NCI-H524 (cell line): Measurements from ENCODE around the gene CIBAR2.

Experiments used
- DNase-seq, 2 experiments: peaks; one replicate each; lab custom pipeline; 2025; lab: John Stamatoyannopoulos, UW

Gene CIBAR2

GRCh38 chr16:85083051-85083639 is 29.1 kb downstream of the CIBAR2 start:
- DNase-seq, result no peak

DNA sequence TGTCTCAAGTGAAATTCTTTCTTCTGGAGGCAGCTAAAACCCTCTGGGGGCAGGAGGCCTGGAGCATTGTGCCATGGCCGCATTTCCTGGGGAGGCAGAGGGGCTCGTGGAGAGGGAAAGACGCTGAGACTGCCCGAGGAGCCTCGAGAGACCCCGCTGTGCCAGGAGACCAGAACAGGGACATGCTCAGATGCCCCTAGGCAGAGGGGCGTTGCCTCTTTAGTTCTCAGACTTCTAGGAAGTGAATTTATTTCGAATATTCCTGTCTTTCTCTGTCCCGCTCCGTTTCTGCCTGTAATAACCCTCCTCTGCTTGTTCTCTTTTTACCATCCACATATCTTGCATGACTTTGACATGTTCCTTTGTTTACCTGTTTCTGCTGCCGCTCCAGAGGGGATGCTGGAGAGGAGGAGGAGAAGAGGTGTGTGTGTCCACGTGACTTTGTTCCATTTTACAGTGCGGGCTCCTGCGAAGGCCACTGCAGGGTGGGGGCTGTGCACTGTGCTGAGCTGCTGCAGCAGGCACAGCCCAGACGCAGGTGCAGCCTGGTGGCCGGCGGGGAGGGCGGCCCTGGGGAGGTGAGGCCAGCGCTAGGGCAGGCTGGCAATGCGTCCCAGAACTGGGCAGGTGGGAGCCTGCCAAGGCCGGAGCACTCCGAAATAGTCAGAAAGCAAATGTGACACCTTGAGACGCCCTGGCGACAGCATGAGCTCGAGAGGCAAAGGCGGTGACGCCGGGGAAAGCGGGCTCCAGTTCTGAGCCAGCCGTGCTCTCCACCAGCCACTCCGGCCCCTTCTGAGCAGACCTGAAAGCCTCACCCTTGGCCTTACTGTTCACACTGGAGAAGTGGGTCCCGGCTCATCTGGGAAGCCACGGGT is 29.9 kb downstream of the CIBAR2 start:
- no peak for DNase-seq

DNA sequence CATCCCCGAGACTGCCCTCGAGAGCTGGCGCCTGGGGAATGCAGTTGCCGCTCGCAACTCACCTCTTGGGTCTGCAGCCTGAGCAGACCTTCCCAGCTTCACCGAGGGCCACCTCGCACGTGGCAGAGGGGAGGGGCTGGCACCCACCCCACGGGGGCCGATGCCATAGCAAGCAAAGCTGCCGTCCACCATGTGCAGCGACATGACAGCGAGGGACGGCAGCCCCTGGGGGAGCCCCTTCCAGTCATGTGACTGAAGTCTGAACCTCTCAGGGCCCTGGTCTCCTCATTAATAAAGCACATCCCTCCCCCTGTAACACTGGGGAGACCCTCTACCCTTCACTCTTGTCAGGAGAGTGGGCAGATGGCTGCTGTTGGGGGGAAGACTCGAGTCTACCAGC is 30.5 kb downstream of the CIBAR2 start:
- no peak for DNase-seq

DNA sequence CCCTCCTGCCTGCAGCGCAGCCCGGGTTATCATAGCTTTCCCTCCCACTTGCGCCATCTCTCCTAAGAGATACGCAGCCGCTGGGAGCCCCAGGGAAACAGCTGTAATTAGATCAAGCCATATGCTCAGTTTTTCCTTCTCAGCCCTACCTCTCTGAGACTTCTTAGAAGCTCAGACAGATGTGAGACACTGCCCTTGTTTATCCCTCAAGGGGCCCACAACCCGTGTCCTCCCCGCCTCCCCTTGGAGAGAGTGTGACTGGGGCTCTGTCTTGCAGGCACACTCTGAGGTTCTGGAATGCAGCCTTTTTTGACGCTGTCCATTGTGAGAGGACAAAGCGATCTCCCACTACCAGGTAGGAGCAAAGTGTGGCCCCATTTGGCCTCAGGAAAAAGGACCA is 31.2 kb downstream of the CIBAR2 start:
- peak; percentile 95 to 98 for DNase-seq

DNA sequence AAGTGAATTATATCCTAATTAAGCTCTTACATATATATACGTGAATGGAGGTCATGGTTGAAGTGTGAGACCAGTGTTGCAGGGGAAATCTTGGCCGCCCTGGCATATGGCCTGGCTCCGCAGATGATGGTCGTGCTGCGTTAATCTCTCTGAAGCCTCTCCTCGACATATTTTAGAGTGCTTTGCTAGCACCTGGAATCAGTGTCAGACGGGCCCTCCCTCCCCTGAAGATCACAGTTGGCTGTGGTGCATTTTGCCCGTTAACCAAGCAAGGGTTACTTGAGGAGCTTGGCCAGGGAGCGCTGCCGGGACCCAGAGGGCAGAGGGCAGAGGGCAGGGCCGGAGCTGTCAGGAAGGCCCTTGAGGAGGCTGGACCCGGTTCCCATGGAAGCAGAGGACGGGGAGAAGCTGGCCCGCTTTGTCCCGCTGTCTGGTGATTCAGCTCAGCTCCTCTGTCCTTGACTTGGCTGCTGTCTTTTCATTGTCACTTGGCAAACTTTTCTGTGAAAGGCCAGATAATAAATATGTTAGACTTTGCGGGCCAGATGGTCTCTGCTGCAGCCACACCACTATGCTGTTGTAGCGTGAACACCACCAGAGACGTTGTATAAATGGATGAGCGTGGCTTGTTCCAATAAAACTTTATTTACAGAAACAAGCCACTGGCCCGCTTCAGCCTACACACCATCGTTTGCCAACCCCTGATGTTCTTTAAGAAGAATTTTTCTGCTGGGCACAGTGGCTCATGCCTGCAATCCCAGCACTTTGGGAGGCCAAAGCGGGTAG is 32.3 kb downstream of the CIBAR2 start:
- peak; percentile 95 to 98 for DNase-seq

- DNase-seq, result no peak
These were observed 33.3 kb downstream of the CIBAR2 start for GRCh38 chr16:85078952-85079351.

GRCh38 chr16:85078226-85078625 is 34.0 kb downstream of the CIBAR2 start:
- DNase-seq, result no peak

DNA sequence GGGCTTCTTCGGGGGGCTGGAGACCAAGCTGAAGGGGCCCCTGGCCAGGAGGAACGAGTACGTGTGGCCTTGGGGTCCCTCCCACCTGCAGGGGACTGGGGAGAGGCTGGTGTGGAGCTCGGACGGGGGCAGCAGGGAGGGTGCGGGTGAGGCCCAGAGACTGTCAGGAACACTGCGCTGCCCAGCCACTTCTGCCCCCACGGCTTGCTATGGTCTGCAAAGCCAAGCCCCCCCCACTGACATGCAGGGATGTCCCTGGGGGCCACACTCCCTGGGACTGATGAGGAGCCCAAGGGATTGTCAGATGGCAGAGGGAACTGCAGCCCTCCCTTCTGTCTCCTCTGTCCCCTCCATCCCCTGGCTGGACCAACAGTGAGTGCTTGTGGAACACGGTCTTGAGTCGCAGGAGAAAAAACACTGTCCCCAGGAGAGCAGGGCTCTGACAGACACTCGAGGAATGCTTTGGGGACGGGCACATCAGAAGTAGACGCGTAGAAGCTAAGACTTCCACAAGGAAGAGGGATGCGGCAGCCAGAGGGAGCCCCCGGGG is 34.6 kb downstream of the CIBAR2 start:
- no peak for DNase-seq

DNA sequence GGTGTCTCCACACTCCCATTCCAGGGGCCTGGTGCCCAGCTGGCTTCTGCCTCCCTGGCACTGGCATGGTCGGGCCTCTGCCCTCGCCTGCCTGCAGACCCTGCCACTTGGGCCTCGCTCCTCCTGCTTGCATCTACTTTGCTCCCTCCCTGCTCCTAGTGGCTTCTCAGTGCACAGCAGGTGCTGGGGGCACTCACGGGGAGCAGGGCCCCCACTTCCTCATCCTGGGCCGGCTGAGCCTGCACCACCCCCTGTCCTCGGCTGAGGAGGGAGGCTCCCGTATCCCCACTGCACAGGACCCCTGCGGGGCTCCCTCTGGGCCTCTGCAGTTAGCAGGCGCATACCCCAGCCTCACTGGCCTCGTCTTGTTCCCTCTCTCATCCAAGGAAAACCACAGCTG is 35.2 kb downstream of the CIBAR2 start:
- DNase-seq, result no peak

- DNase-seq, result no peak
These were observed 36.9 kb downstream of the CIBAR2 start for GRCh38 chr16:85075236-85075924.

DNA sequence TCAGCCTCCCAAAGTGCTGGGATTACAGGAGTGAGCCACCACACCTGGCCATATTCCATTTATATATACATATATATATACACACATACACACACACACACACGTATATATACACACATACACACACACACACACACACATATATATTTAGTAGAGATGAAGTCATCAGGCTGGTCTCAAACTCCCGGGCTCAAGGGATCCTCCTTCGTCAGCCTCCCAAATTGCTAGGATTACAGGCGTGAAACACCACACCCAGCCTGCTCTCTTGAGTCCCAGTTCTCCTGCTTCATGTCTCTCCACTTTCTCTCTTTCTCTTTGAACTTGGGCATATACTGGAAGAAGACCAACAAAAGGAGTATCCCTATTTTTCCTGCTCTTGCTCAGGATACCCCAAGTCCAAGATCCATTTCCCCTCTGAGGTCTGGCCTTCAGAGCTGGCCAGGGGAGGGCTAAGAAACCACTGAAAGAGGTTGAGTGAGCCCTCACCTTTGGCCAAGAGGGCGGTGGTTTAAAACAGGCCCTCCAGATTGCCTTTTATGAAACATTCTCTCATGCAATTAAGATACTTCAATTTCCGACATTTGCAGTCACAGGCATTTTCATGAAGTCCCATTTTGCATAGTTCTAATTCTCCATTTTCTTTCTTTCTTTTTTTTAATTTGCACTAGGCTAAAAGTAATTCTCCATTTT is 37.9 kb downstream of the CIBAR2 start:
- no peak for DNase-seq

DNA sequence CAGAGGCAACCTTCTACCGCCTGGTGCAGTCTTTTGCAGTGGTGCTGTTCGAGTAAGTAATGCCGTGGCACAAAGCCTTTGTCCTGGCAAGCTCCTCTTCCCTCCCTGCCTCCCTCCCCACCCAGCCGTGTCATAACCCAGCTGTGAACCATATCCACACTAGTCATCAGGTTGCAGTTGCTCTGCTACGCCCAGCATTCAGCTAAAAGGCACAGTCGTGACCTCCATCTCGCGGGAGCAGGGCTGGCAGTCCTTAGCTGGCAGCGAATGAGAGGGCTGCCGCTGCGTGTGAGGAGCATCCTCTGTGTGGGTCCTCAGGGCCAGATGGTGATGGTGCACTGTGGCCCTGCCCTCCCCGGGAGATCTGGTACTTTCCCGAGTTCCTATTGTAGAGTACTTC is 39.3 kb downstream of the CIBAR2 start:
- peak; percentile 72 to 93 for DNase-seq

DNA sequence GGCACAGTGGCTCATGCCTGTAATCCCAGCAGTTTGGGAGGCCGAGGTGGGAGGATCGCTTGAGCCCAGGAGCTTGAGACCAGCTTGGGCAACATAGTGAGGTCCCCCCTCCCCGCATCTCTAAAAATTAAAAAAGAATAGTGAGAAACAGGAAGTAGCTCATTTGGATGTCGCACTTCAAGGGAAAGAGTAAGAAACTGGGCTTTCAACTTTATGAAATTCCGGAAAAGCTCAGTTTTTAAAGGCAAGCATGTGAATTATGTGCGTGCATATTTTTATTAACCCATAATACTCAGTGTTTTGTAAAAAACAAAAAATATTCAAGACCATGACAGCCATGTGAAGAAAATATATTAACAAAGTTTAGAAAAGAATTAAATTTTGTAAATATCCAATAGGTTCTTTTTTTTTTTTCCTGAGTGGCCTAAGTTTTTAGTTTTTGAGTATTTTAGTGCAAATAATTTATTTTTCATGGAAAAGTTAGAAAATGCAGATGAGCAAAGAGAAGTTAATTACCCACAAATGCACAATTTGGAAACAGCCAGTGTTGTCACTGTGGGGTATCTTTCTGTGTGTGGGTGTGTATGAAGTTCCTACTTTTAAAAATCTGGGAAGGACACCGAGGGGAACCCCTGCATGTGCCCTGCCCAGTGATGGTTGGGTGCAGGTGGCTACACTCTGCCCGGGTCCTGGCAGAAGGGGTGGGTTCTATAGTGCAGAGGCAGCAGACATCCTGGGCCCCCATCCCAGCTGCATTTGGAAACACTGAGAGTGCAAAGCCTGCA is 40.0 kb downstream of the CIBAR2 start:
- no peak for DNase-seq

GRCh38 chr16:85069171-85069570 is 43.1 kb downstream of the CIBAR2 start:
- DNase-seq, result no peak

GRCh38 chr16:85068746-85069145 is 43.5 kb downstream of the CIBAR2 start:
- no peak for DNase-seq

DNA sequence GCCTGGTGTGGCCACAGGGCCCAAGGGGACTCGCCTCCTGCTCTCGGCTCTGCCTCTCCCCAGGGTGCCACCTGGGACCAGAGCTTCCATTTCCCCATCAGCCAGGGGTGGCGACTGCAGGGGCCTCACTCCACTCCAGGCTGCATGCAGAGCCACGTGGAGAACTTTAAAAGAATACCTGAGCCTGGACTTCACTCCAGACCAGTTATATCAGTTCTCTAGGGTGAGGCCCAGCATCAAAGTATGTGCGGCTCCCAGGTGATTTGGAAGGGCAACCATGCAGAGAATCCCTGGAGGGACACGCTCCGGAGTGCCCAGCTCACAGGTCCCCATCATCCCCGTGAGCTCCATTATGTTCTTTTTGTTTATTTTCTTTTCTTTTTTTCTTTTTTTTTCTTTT is 44.8 kb downstream of the CIBAR2 start:
- DNase-seq, result no peak

- no peak for DNase-seq
These were observed 45.2 kb downstream of the CIBAR2 start for GRCh38 chr16:85067024-85067423.

DNA sequence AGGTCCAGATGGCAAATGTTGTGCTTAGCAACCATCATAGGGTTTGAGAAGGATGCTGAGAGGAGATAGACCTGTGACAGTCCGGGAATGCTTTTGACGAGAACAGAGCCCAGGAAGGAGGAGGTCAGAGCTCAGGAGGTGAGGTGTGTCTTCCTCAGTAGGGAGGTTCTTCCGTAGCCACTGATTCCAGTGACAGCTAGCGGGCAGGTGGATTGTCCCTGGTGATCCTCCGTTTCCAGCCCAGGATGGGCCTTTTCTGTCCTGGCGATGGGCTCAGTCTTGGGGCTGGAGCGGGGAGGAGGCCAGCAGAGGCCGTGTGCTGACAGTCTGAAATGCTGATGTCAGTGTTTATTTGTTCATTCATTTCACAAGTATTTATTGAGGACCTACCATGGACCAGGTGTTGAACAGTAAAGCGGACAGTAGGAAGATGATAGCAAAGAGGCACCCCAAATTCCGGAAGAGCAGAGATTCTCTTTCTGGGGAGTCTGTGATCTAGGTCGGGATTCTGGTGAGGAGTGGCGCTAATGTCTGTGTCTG is 45.9 kb downstream of the CIBAR2 start:
- DNase-seq, result no peak

DNA sequence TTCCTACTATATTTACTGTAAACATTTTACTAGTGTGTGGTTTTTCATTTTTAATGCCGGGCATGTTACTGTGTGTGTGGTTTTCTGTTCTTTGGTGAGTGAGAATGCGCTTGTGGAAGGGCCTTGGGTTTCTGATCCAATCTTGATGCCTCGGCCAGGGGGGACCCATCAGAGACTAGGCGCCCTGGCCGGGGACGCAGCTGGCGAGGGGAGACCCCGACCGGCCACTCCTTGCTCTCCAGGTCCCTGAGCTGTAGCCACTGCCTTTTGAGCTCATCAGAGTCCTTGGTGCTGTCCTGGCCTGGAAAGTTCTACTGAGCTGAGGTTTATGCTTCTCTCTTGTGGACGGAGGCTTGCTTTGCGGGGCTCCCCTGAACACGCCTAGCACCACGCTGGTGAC is 47.2 kb downstream of the CIBAR2 start:
- no peak for DNase-seq

- DNase-seq, result no peak
These were observed 48.1 kb downstream of the CIBAR2 start for GRCh38 chr16:85064186-85064585.
